Testis (tissue), 2 donors: Measurements from ENCODE around the gene ANKRD44.

Source experiments
- CTCF ChIP-seq, 3 experiments: fragments of 450-650 bp in 2 of 3; fragments of 200-600 bp in 1 of 3; sonication (generic) in 1 of 3; IDR thresholded peaks; one replicate each; pipeline ENCODE4 v1.5.1; 2016 to 2019; ENCODE audit warnings: antibody characterized with exemption in 3 of 3, mild to moderate bottlenecking in 2 of 3, moderate library complexity in 1 of 3
- POLR2A ChIP-seq: fragments of 450-650 bp; IDR thresholded peaks from one replicate; pipeline ENCODE4 v1.6.1; 2017; ENCODE audit warnings: antibody characterized with exemption, mild to moderate bottlenecking, moderate library complexity

DNA sequence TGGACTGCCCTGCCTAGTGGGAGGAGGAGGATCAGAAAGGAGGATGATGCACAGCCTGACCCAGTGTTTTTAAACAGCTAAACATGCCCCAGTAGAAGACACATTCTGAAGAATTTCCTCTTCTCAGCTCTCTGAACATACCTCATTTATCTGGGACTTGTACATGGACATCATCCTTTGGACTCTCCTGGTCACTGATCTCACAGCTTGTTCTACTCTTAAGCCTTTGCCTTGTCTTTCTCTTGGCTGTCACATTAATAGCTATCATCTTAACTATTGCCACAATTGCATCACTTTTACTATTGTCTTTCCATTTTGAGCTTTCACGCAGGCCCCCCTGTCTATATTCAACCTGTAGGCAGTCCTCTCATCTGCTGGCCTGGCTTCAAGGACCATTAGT, 342.1 kb downstream of the ANKRD44 start:
- TF ChIP-seq CTCF (IDR thresholded peaks at IDR 0.05): no peak
- no peak for TF ChIP-seq POLR2A
